Measurements from ENCODE around the gene RGR.

Gene RGR

DNA sequence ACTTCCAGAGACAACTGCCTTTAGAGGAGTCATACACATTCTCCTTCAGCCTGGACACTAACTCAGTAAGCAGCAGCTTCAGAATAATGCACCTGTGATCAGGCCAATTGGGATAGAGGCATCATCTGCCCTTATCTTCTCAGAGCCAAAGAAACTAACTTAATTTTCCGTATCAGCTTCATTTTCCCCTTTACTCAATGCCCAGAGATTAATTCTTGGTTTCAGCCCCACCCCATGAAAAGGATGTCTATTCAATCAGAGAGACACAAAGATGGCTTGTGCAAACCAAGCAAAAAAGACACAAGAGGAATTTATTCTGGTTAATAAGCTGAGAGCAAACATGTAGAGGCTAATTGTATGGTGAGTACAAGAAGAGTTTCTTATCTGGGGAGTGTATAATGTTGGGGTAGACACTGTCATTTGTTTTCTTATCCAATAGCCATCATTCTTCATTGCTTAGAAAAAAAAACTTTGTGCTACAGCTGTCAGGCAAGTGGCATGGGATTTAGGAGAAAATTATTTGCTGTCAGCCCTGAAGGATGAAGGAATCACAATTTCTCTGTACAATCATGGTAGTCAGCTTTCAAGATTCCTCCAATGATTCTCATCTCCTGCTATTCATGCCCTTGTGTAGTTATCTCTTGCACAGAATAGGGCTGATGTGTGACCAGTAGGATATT is 44.8 kb downstream of the RGR start:
- TF ChIP-seq POLR2AphosphoS5 (IDR thresholded peaks at IDR 0.05; ENCODE audit: low read depth, low read length), result no peak
- no peak for TF ChIP-seq SIN3A (IDR thresholded peaks at IDR 0.05; ENCODE audit: borderline replicate concordance, insufficient read depth, low read length)
- TF ChIP-seq, protein P1, sequence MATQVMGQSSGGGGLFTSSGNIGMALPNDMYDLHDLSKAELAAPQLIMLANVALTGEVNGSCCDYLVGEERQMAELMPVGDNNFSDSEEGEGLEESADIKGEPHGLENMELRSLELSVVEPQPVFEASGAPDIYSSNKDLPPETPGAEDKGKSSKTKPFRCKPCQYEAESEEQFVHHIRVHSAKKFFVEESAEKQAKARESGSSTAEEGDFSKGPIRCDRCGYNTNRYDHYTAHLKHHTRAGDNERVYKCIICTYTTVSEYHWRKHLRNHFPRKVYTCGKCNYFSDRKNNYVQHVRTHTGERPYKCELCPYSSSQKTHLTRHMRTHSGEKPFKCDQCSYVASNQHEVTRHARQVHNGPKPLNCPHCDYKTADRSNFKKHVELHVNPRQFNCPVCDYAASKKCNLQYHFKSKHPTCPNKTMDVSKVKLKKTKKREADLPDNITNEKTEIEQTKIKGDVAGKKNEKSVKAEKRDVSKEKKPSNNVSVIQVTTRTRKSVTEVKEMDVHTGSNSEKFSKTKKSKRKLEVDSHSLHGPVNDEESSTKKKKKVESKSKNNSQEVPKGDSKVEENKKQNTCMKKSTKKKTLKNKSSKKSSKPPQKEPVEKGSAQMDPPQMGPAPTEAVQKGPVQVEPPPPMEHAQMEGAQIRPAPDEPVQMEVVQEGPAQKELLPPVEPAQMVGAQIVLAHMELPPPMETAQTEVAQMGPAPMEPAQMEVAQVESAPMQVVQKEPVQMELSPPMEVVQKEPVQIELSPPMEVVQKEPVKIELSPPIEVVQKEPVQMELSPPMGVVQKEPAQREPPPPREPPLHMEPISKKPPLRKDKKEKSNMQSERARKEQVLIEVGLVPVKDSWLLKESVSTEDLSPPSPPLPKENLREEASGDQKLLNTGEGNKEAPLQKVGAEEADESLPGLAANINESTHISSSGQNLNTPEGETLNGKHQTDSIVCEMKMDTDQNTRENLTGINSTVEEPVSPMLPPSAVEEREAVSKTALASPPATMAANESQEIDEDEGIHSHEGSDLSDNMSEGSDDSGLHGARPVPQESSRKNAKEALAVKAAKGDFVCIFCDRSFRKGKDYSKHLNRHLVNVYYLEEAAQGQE (IDR thresholded peaks at IDR 0.05; ENCODE audit: insufficient read depth in 1 of 2, low read depth in 2 of 2, low read length in 2 of 2), result no peak
- TF ChIP-seq FOXP2 (optimal IDR thresholded peaks at IDR 0.05; ENCODE audit: borderline replicate concordance, extremely low read depth, extremely low read length, insufficient read depth), result no peak
- TF ChIP-seq TAF1 (IDR thresholded peaks at IDR 0.05; ENCODE audit: borderline replicate concordance, insufficient read depth, low read length), result no peak

DNA sequence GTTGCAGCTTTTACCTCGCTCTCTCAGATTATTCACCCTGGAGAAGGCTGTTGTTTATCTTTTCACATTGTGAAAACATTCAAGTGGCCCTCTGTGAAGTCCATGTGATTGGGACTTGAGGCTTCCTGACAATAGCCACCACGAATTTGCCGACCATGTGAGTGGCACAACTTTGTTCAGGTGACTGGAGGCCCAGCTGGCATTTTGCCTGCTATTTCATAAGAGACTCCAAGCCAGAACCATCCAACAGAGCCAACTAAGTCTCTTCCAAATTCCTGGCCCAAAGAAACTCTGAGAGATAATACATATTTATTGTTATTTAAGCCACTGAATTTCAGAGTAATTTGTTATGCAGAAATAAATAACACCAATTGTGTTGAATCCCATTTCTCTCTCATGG is 45.4 kb downstream of the RGR start:
- TF ChIP-seq TAF1 (IDR thresholded peaks at IDR 0.05; ENCODE audit: borderline replicate concordance, insufficient read depth, low read length) (no peak), POLR2AphosphoS5 (IDR thresholded peaks at IDR 0.05; ENCODE audit: low read depth, low read length) (no peak), FOXP2 (optimal IDR thresholded peaks at IDR 0.05; ENCODE audit: borderline replicate concordance, extremely low read depth, extremely low read length, insufficient read depth) (no peak), SIN3A (IDR thresholded peaks at IDR 0.05; ENCODE audit: borderline replicate concordance, insufficient read depth, low read length) (no peak)
- TF ChIP-seq, protein P1 (IDR thresholded peaks at IDR 0.05; ENCODE audit: insufficient read depth in 1 of 2, low read depth in 2 of 2, low read length in 2 of 2), result no peak

DNA sequence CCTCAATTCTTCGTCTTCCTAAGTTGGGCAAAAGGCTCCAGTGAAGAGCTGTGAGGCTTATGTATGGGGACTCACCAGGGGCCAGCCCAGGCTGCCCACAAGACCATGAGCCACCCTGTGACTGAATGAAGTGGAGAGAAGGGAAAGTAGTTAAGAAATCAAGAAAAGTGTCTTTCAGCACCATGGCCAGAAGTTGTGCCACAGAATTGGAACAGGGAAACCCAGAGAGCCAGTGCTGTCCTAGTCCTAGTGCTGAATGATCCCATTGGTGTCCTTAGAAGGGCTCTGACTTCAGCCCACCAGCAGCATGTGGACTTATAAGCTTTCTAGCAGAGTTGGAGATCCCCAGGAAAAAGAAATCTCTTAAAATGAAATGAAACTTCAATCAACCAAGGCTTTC is 46.5 kb downstream of the RGR start:
- TF ChIP-seq, protein P1 (IDR thresholded peaks at IDR 0.05; ENCODE audit: insufficient read depth in 1 of 2, low read depth in 2 of 2, low read length in 2 of 2), result peak; percentile 95 to 99
- TF ChIP-seq SIN3A (IDR thresholded peaks at IDR 0.05; ENCODE audit: borderline replicate concordance, insufficient read depth, low read length) (peak; percentile 90; the same call in 1 of the 2 replicates), FOXP2 (optimal IDR thresholded peaks at IDR 0.05; ENCODE audit: borderline replicate concordance, extremely low read depth, extremely low read length, insufficient read depth) (no peak), TAF1 (IDR thresholded peaks at IDR 0.05; ENCODE audit: borderline replicate concordance, insufficient read depth, low read length) (no peak)

DNA sequence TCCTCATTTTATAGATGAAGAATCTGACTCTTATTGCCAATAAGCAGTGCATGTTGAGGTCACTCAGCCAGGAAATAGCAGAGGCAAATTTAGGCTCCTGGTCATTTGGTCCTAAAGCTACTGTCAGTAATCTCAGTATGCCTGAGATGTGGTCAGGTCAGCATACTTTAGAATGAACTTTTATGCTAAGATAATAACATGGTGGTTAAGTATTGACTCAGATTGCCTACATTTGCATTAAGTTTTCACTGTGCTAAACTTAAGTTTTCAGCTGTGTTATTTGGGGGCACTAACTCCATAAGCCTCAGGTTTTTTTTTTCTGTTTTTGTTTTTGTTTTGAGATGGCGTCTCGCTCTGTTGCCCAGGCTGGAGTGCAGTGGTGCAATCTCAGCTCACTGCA is 47.6 kb downstream of the RGR start:
- TF ChIP-seq, protein P1 (IDR thresholded peaks at IDR 0.05; ENCODE audit: insufficient read depth in 1 of 2, low read depth in 2 of 2, low read length in 2 of 2), result no peak
- TF ChIP-seq POLR2AphosphoS5 (IDR thresholded peaks at IDR 0.05; ENCODE audit: low read depth, low read length) (no peak), FOXP2 (optimal IDR thresholded peaks at IDR 0.05; ENCODE audit: borderline replicate concordance, extremely low read depth, extremely low read length, insufficient read depth) (no peak), SIN3A (IDR thresholded peaks at IDR 0.05; ENCODE audit: borderline replicate concordance, insufficient read depth, low read length) (no peak), TAF1 (IDR thresholded peaks at IDR 0.05; ENCODE audit: borderline replicate concordance, insufficient read depth, low read length) (no peak)

Measured in PFSK-1 (cell line).